ENCODE data around the gene CNTF. TPM values are rescaled to one million over a fixed set of nuclear protein-coding genes. Genes with fewer than 3 reads are reported as not detected.

The CNTF gene
- total and polyA plus RNA-seq, 10 of the 15 experiments (the other 5 are each of a cell fraction or from before 2014, with no cell fraction given), result 0.16 to 2.3 (median 0.73) TPM

DNA sequence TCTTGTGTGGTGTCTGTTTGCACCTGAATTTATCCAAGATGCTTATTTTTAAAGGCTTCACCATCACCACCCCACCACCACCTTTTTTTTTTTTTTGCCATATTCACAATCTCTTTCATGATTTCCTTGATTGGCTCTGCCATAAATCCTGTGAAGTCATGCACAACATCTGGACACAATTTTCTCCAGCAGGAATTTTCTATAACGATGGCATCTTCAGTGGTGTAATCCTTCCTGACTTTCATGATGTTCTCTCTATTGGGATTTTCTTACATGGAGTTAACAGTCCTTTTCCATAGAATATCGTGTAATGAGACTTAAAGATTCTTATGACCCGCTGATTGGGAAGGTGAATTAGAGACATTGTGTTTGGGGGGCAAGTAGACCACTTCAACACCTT lies 25.8 kb upstream of the CNTF start:
- ATAC-seq, result no peak
- no peak overlapping the region for H3K27ac ChIP-seq (ENCODE audit: control insufficient read depth, insufficient read depth)
- ChIA-PET POLR2A (interaction anchor here (0.8 kb wide), 2 partner anchors 8 to 9 kb away, joined by 3 to 4 read pairs; no protein-coding TSS in a partner anchor), SMC1A (ENCODE audit: uncharacterized antibody, unreplicated experiment) (interaction anchor here (0.6 to 3.6 kb wide), 4 partner anchors 10 to 33 kb away, joined by 3 to 15 read pairs (median 3); no protein-coding TSS in a partner anchor), RAD21 (ENCODE audit: unreplicated experiment) (interaction anchor here (1.0 kb wide), 1 partner anchor 33 kb away, joined by 3 read pairs; no protein-coding TSS in a partner anchor), CTCF (interaction anchor here (1.2 kb wide), 2 partner anchors 10 to 33 kb away, joined by 4 to 7 read pairs; no protein-coding TSS in a partner anchor)
- peaks cover 84% of the 10 kb centered on the region for H3K79me2 ChIP-seq (ENCODE audit: control insufficient read depth, insufficient read depth, low read length)
- intact Hi-C loops (cut with micrococcal nuclease; ENCODE audit: unreplicated experiment) (no loop called here), in situ Hi-C loops (cut with MboI) (loop anchor here (25.0 kb wide), 2 partner anchors 1066 to 1259 kb away; partner anchors contain the start of genes P2RX3, PATL1 and SSRP1)
- FAIRE-seq, result no peak
- BruUV-seq (replicated peaks), result no TSS peak
- 95% methylated on average over 3 of the region's 3 CpGs for WGBS (ENCODE audit: insufficient coverage, insufficient replicate concordance, low lambda C conversion rate, missing lambda C conversion rate)
- TF ChIP-seq NFYB (IDR thresholded peaks at IDR 0.05; ENCODE audit: insufficient read depth, low read depth, low read length), result no peak
- no peak for TF ChIP-seq HDAC6 (IDR thresholded peaks at IDR 0.05; ENCODE audit: unreplicated experiment)
- no peak for TF ChIP-seq ZNF622 (IDR thresholded peaks at IDR 0.05)
- no peak overlapping the region for H3K9ac ChIP-seq (ENCODE audit: control insufficient read depth, insufficient read depth, low read length)
- no peaks in the 10 kb centered on the region for H4K20me1 ChIP-seq (ENCODE audit: control insufficient read depth, insufficient read depth)
- no peaks in the 10 kb centered on the region for H3K27me3 ChIP-seq (replicated peaks in 1 of 2; ENCODE audit: control insufficient read depth in 2 of 2, insufficient read depth in 2 of 2, low read length in 1 of 2)
- peaks cover 5% of the 10 kb centered on the region for H3K4me1 ChIP-seq (ENCODE audit: control insufficient read depth, insufficient read depth, low read length)
- H3K4me2 ChIP-seq (ENCODE audit: control insufficient read depth, insufficient read depth), result no peak overlapping the region
- no peak for DNase-seq (ENCODE audit: low read depth, low spot score)
- no peak overlapping the region for H3K4me3 ChIP-seq
- H2AFZ ChIP-seq (ENCODE audit: control insufficient read depth, low read depth, low read length), result no peak overlapping the region
- no peaks in the 10 kb centered on the region for H3K9me3 ChIP-seq (replicated peaks; ENCODE audit: control insufficient read depth, insufficient read depth, low read length)
- H3K36me3 ChIP-seq (ENCODE audit: control insufficient read depth in 2 of 2, insufficient read depth in 2 of 2, low read length in 1 of 2), result peaks cover 2 to 4% of the 10 kb centered on the region in 2 experiments

DNA sequence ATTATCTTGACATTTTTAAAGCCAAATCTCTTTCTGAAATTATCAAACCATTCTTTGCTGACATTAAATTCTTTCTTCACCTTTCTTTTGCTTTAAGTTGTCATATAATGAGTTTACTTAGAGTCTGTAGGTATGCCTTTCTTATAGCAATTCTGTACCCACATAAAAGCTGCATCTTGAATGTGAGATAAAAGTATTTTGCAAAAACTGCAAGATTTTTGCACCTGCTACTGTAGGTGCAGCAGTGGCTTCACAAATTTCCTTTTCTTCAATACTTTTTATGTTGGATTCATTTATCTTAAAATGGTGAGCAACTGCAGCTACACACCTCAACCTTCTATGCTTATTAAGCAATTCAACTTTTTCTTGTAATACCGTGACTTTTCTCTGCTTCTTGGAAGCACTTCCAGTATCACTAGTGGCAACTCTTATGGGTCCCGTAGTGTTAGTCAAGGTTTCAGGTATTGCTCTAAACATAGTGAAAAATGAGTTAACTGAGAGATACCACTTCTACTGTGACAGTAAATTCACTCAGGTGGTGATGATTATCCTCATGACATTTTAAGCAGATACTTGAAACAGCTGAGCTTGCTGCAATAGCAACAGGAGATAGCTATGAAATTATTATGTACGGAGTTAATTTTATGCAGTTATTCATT lies 24.9 kb upstream of the CNTF start:
- H3K4me3 ChIP-seq, result no peak overlapping the region
- no peaks in the 10 kb centered on the region; the same call in 2 of the 3 replicates for H3K9me3 ChIP-seq (replicated peaks; ENCODE audit: control insufficient read depth, insufficient read depth, low read length)
- H4K20me1 ChIP-seq (ENCODE audit: control insufficient read depth, insufficient read depth), result no peaks in the 10 kb centered on the region
- 66% methylated on average over 3 of the region's 3 CpGs for WGBS (ENCODE audit: insufficient coverage, insufficient replicate concordance, low lambda C conversion rate, missing lambda C conversion rate)
- ChIA-PET POLR2A (interaction anchor here (0.5 to 1.4 kb wide), 6 partner anchors 8 to 53 kb away, joined by 3 to 4 read pairs (median 3); no protein-coding TSS in a partner anchor), SMC1A (ENCODE audit: uncharacterized antibody, unreplicated experiment) (interaction anchor here (0.9 to 3.6 kb wide), 7 partner anchors 9 to 32 kb away, joined by 3 to 15 read pairs (median 3); no protein-coding TSS in a partner anchor), CTCF (interaction anchor here (0.8 to 2.0 kb wide), 8 partner anchors 9 to 538 kb away, joined by 3 to 7 read pairs (median 4); no protein-coding TSS in a partner anchor), RAD21 (ENCODE audit: unreplicated experiment) (interaction anchor here (0.8 to 1.0 kb wide), 2 partner anchors 29 to 32 kb away, joined by 3 read pairs; no protein-coding TSS in a partner anchor)
- no peak overlapping the region for H3K27ac ChIP-seq (ENCODE audit: control insufficient read depth, insufficient read depth)
- no peak overlapping the region for H2AFZ ChIP-seq (ENCODE audit: control insufficient read depth, low read depth, low read length)
- H3K36me3 ChIP-seq (ENCODE audit: control insufficient read depth in 2 of 2, insufficient read depth in 2 of 2, low read length in 1 of 2), result peaks cover 2 to 11% of the 10 kb centered on the region in 2 experiments
- no peak for FAIRE-seq
- H3K4me2 ChIP-seq (ENCODE audit: control insufficient read depth, insufficient read depth), result no peak overlapping the region
- intact Hi-C loops (cut with micrococcal nuclease; ENCODE audit: unreplicated experiment), result no loop called here
- DNase-seq (ENCODE audit: low read depth, low spot score), result no peak
- no TSS peak for BruUV-seq (replicated peaks)
- peaks cover 2% of the 10 kb centered on the region for H3K4me1 ChIP-seq (ENCODE audit: control insufficient read depth, insufficient read depth, low read length)
- in situ Hi-C loops (cut with MboI), result loop anchor here (25.0 kb wide), 2 partner anchors 1065 to 1260 kb away; partner anchors contain the start of genes P2RX3, PATL1 and SSRP1
- peaks cover 86% of the 10 kb centered on the region for H3K79me2 ChIP-seq (ENCODE audit: control insufficient read depth, insufficient read depth, low read length)
- H3K9ac ChIP-seq (ENCODE audit: control insufficient read depth, insufficient read depth, low read length), result no peak overlapping the region
- peak; percentile 31 for ATAC-seq
- no peaks in the 10 kb centered on the region for H3K27me3 ChIP-seq (replicated peaks in 1 of 2; ENCODE audit: control insufficient read depth in 2 of 2, insufficient read depth in 2 of 2, low read length in 1 of 2)
- TF ChIP-seq CBFB (IDR thresholded peaks at IDR 0.05; ENCODE audit: low read depth), result no peak
- TF ChIP-seq, protein P1, sequence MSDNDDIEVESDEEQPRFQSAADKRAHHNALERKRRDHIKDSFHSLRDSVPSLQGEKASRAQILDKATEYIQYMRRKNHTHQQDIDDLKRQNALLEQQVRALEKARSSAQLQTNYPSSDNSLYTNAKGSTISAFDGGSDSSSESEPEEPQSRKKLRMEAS (IDR thresholded peaks at IDR 0.05; ENCODE audit: low read depth, low read length), result no peak
- TF ChIP-seq, protein P2, sequence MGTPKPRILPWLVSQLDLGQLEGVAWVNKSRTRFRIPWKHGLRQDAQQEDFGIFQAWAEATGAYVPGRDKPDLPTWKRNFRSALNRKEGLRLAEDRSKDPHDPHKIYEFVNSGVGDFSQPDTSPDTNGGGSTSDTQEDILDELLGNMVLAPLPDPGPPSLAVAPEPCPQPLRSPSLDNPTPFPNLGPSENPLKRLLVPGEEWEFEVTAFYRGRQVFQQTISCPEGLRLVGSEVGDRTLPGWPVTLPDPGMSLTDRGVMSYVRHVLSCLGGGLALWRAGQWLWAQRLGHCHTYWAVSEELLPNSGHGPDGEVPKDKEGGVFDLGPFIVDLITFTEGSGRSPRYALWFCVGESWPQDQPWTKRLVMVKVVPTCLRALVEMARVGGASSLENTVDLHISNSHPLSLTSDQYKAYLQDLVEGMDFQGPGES (IDR thresholded peaks at IDR 0.05), result no peak
- TF ChIP-seq EGR1 (IDR thresholded peaks at IDR 0.05; ENCODE audit: borderline replicate concordance in 1 of 2, low read depth in 2 of 2, low read length in 2 of 2), result no peak
- no peak for TF ChIP-seq ZBED1 (IDR thresholded peaks at IDR 0.05; ENCODE audit: borderline replicate concordance)
- no peak for TF ChIP-seq POLR2AphosphoS2 (IDR thresholded peaks at IDR 0.05; ENCODE audit: low read depth, low read length)
- TF ChIP-seq RB1 (IDR thresholded peaks at IDR 0.05; ENCODE audit: borderline replicate concordance), result no peak
- no peak for TF ChIP-seq KAT2A (conservative IDR thresholded peaks at IDR 0.05; ENCODE audit: control insufficient read depth, low read depth, low read length)
- no peak for TF ChIP-seq ZNF207 (IDR thresholded peaks at IDR 0.05; ENCODE audit: borderline replicate concordance)
- TF ChIP-seq GATAD2B (conservative IDR thresholded peaks at IDR 0.05; ENCODE audit: low read depth), result no peak
- TF ChIP-seq SMAD1 (IDR thresholded peaks at IDR 0.05; ENCODE audit: low read depth, partially characterized antibody), result no peak
- no peak for TF ChIP-seq RBBP5 (conservative IDR thresholded peaks at IDR 0.05)
- no peak for TF ChIP-seq BRCA1 (IDR thresholded peaks at IDR 0.05; ENCODE audit: low read depth, low read length)

All from GM12878 (cell line).